DND-41 (cell line): ENCODE measurements around the gene TDRD12.
A peak's percentile ranks its signal among the peaks of the same experiment; 100 is the strongest.

Experiments used
- ATAC-seq: fragments of 200-7000 bp; cut with Tn5 transposase; 3 replicates; pipeline ENCODE4 v1.9.1; 2021; ENCODE audit warnings: low read depth; ENCODE audit not compliant: insufficient read depth
- DNase-seq: peaks from one replicate; pipeline ENCODE4 v3.0.0-alpha.2; 2020
- H2AFZ ChIP-seq: 2 replicates; pipeline ENCODE4 v1.6.0; 2012; ENCODE audit warnings: low read depth, low read length
- H3K27ac ChIP-seq: 2 replicates; pipeline ENCODE4 v1.5.1; 2012; ENCODE audit warnings: low read length, inconsistent platforms
- H3K27me3 ChIP-seq: fragments of 200-600 bp; sonication (generic); 2 replicates; pipeline ENCODE4 v1.6.0; 2012; ENCODE audit warnings: low read length, mild to moderate bottlenecking, inconsistent platforms; ENCODE audit not compliant: insufficient read depth, poor library complexity
- H3K36me3 ChIP-seq: 2 replicates; pipeline ENCODE4 v1.5.1; 2012; ENCODE audit warnings: low read length, inconsistent platforms; ENCODE audit not compliant: insufficient read depth
- H3K4me1 ChIP-seq: 2 replicates; pipeline ENCODE4 v1.5.1; 2012; ENCODE audit warnings: mild to moderate bottlenecking, low read length; ENCODE audit not compliant: insufficient read depth
- H3K4me2 ChIP-seq: 2 replicates; pipeline ENCODE4 v1.6.0; 2012; ENCODE audit warnings: mild to moderate bottlenecking, moderate library complexity, low read length, inconsistent platforms; ENCODE audit not compliant: insufficient read depth
- H3K4me3 ChIP-seq, 2 experiments: fragments of 200-600 bp in 1 of 2; shearing (Covaris generic) in 1 of 2; 2 replicates each; pipeline ENCODE4 v1.5.1; 2012 to 2016; ENCODE audit warnings: inconsistent platforms in 2 of 2, low read length in 2 of 2, mild to moderate bottlenecking in 2 of 2, low read depth in 1 of 2, moderate library complexity in 1 of 2
- H3K79me2 ChIP-seq: 2 replicates; pipeline ENCODE4 v1.6.0; 2012; ENCODE audit warnings: low read length, inconsistent platforms; ENCODE audit not compliant: insufficient read depth
- H3K9ac ChIP-seq: 2 replicates; pipeline ENCODE4 v1.6.0; 2012; ENCODE audit warnings: low read depth, mild to moderate bottlenecking, inconsistent platforms, low read length, moderate library complexity
- H3K9me3 ChIP-seq: 2 replicates; pipeline ENCODE4 v1.5.1; 2012; ENCODE audit warnings: low read length, moderate library complexity, mild to moderate bottlenecking, inconsistent platforms; ENCODE audit not compliant: insufficient read depth, severe bottlenecking
- H4K20me1 ChIP-seq: 2 replicates; pipeline ENCODE4 v1.6.0; 2012; ENCODE audit warnings: low read length; ENCODE audit not compliant: insufficient read depth
- EZH2 ChIP-seq: IDR thresholded peaks from 3 replicates; pipeline ENCODE4 v1.6.1; 2012; ENCODE audit warnings: borderline replicate concordance, low read depth, mild to moderate bottlenecking, moderate library complexity, low read length, inconsistent platforms; ENCODE audit not compliant: severe bottlenecking
- TF ChIP-seq, protein P1 (sequence below): IDR thresholded peaks from 2 replicates; pipeline ENCODE4 v1.5.1; 2012; ENCODE audit warnings: borderline replicate concordance, low read length, moderate library complexity, mild to moderate bottlenecking; ENCODE audit not compliant: poor library complexity, severe bottlenecking; ENCODE audit errors: extremely low read depth

The TDRD12 gene

DNA sequence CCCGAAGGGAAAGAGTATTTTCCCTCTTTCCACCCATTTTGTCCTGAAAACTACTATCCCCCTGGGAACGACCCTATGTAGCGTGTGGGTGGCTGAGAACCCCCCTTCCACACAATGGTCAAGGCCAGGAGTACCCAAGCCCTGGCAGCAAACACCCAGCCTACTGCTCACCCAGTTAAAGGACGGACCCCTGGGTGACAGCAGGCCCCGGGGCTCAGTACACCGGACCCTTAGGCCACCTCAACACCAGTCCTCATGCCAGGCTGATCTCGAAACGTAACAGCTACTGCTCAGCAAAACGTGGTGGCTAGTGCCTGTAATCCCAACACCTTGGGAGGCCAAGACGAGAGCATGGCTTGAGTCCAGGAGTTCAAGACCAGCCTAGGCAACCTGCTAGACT lies 46.0 kb upstream of the TDRD12 start:
- Histone ChIP-seq H3K9ac (peak overlapping the region; percentile 79), H2AFZ (no peak overlapping the region), H3K4me1 (peaks cover 32% of the 10 kb centered on the region), H3K4me3 (peak overlapping the region in 1 of 2 experiments; percentile 98; a peak in 2 of 4 replicates), H3K9me3 (no peaks in the 10 kb centered on the region), H3K4me2 (peak overlapping the region; percentile 84), H3K79me2 (peaks cover 62% of the 10 kb centered on the region), H3K27me3 (no peaks in the 10 kb centered on the region), H3K27ac (no peak overlapping the region), H4K20me1 (peaks cover 55% of the 10 kb centered on the region), H3K36me3 (peaks cover 11% of the 10 kb centered on the region)
- ATAC-seq, result no peak
- TF ChIP-seq, protein P1, sequence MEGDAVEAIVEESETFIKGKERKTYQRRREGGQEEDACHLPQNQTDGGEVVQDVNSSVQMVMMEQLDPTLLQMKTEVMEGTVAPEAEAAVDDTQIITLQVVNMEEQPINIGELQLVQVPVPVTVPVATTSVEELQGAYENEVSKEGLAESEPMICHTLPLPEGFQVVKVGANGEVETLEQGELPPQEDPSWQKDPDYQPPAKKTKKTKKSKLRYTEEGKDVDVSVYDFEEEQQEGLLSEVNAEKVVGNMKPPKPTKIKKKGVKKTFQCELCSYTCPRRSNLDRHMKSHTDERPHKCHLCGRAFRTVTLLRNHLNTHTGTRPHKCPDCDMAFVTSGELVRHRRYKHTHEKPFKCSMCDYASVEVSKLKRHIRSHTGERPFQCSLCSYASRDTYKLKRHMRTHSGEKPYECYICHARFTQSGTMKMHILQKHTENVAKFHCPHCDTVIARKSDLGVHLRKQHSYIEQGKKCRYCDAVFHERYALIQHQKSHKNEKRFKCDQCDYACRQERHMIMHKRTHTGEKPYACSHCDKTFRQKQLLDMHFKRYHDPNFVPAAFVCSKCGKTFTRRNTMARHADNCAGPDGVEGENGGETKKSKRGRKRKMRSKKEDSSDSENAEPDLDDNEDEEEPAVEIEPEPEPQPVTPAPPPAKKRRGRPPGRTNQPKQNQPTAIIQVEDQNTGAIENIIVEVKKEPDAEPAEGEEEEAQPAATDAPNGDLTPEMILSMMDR, result no peak
- no peak for TF ChIP-seq EZH2
- DNase-seq, result no peak

DNA sequence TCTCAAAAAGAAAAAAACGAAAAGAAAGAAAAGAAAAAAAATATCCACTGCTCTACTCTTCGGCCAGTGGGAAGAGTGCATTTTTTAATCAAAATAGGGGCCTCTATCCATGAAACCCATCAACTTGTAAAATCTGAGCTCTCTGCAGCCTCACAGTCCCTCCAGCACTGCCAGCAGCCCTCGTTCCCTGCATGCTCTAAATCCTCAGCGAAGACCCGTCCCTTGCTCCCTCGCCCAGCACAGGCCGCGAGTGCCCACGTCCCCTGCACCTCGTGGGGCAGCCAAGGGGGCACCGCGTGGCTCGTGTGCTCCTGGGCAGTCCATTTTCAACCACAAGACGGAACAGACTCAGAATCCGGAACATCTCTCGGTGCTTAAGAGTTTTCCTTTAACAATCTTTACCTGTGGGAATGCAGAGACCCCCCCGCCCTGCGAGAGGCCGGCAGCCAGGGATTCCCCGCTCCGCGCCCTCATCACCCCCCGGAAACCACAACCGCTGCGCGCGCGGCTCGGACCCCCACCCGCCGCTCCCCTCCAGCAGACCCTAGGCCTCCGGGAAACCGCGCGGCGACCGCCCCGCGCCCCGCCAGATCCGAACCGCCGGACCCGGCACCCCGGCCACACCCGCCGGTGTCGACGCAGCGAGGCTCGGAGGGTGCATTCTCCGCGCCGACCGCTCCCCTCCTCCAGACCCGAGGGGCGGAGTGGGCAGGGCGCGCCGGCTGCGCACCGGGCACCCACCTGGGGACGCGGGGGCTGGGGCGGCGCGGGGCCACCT lies 45.2 kb upstream of the TDRD12 start:
- Histone ChIP-seq H3K9ac (peak overlapping the region; percentile 79), H3K4me1 (peaks cover 32% of the 10 kb centered on the region), H3K4me2 (peak overlapping the region; percentile 84), H4K20me1 (peaks cover 48% of the 10 kb centered on the region), H3K79me2 (peaks cover 54% of the 10 kb centered on the region), H3K27ac (peak overlapping the region; percentile 72), H3K4me3 (peak overlapping the region; percentile 90 to 98), H3K9me3 (no peaks in the 10 kb centered on the region), H3K36me3 (peaks cover 11% of the 10 kb centered on the region), H2AFZ (peak overlapping the region; percentile 89), H3K27me3 (no peaks in the 10 kb centered on the region)
- DNase-seq (peak; percentile 53), ATAC-seq (no peak; the same call in 2 of the 3 replicates)
- TF ChIP-seq EZH2, result no peak

DNA sequence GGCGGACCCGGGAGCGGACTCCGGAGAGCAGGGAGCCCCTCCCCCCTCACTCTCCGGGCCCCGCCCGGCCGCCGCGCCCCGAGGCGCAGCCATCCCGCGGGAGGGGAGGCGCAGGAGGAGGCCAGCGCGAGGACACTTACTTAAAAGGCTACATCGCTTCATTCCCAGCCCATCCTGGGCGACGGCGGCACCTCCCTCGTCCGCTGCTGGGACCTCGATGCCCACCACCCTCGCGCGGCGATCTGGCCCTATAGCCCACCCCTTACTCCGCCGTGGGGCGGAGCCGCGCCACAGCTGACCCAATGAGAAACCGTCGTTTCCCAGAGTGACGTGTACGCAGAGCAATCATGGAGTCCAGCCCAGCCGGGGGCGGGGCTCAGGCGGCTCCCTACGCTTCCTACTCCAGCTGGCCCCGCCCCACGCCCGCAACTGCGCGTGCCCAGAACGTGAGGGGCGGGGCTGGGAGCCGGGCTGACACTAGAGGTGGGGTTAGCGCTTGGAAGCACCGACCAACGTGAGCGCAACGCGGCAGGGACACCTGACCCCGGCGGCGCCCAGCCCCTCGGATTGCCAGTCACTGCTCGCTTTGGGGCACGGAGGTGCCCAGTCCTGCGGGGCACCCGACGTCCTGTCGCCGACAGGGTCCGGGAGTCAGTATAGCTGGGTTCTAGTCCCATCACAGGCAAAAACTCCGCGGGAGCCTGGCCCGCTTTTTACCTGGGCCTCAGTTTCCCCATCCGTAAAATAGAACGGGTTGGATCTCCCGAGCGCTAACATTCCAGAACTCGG lies 44.4 kb upstream of the TDRD12 start, which contains the start of gene ANKRD27:
Gene ANKRD27, minus strand, starts transcription at position 250 of the 789 bp plus-strand sequence. CDS start 16,165 bp downstream, outside the sequence.
- peak within 1 kb of the TSS; percentile 72 for H3K27ac ChIP-seq
- H2AFZ ChIP-seq, result peak within 1 kb of the TSS; percentile 89
- no peak for TF ChIP-seq EZH2
- TF ChIP-seq, protein P1, result no peak

More for the DNA sequence above, 44.4 kb upstream of the TDRD12 start, which contains the start of gene ANKRD27:
- Histone ChIP-seq H3K36me3 (peaks cover 7% of the 10 kb centered on the region), H3K4me3 (peak within 1 kb of the TSS; percentile 90 to 98), H3K9me3 (no peaks in the 10 kb centered on the region), H3K4me1 (peaks cover 32% of the 10 kb centered on the region), H3K79me2 (peaks cover 46% of the 10 kb centered on the region), H3K27me3 (no peaks in the 10 kb centered on the region), H4K20me1 (peaks cover 40% of the 10 kb centered on the region), H3K9ac (peak within 1 kb of the TSS; percentile 79), H3K4me2 (peak within 1 kb of the TSS; percentile 84)
- peak; percentile 95 for ATAC-seq
- DNase-seq, result peak; percentile 98
